HG03196 (cell line): ENCODE data around the gene SBDS.

Experiments
- ATAC-seq: cut with Tn5 transposase; IDR thresholded peaks from one replicate; pipeline ENCODE4 v1.9.1; 2021; ENCODE audit not compliant: unreplicated experiment

SBDS gene

GRCh38 chr7:66948480-66949109, 46.8 kb downstream of the SBDS start:
- ATAC-seq: no peak

GRCh38 chr7:66946545-66946944, 48.8 kb downstream of the SBDS start:
- no peak for ATAC-seq

GRCh38 chr7:66939325-66939724, 56.1 kb downstream of the SBDS start:
- ATAC-seq: no peak

- ATAC-seq: no peak
Measured at GRCh38 chr7:66937940-66938339, 57.4 kb downstream of the SBDS start.
